ENCODE data around the gene HIF3A. TPM values are rescaled to one million over a fixed set of nuclear protein-coding genes. Genes with fewer than 3 reads are reported as not detected.

The HIF3A gene
- total RNA-seq, 2 experiments from 2014 or later, result not detected

GRCh38 chr19:46392837-46393236 lies 96.0 kb downstream of the HIF3A start:
- no peak for TF ChIP-seq CTCF (IDR thresholded peaks at IDR 0.05)
- no peak for DNase-seq
- peaks cover 27% of the 10 kb centered on the region for H3K36me3 Mint-ChIP-seq (ENCODE audit: low read depth)
- intact Hi-C loops (cut with micrococcal nuclease), result no loop called here
- H3K4me1 Mint-ChIP-seq (ENCODE audit: low read depth), result peaks cover 8% of the 10 kb centered on the region
- CTCF ChIA-PET, result interaction anchor here (1.1 kb wide), 1 partner anchor 94 kb away, joined by 3 read pairs; no protein-coding TSS in a partner anchor
- POLR2A ChIA-PET, result interaction anchor here (1.2 kb wide), 1 partner anchor 122 kb away, joined by 3 read pairs; no protein-coding TSS in a partner anchor
- H3K9me3 Mint-ChIP-seq, result no peaks in the 10 kb centered on the region
- peaks cover 4% of the 10 kb centered on the region for H3K27me3 Mint-ChIP-seq
- ATAC-seq, result no peak
- no peak overlapping the region for H3K27ac Mint-ChIP-seq
- no peak overlapping the region for H3K4me3 Mint-ChIP-seq

Other genes starting within 250 kb of the HIF3A start
- not detected for gene IGFL3, start 172.4 kb upstream of the HIF3A start, total RNA-seq
- gene IGFL2, start 148.8 kb upstream of the HIF3A start, total RNA-seq, result not detected
- gene IGFL1, start 67.3 kb upstream of the HIF3A start, total RNA-seq, result not detected
- 100 to 1,000 TPM; 108 to 111 TPM for gene PPP5C, start 50.0 kb downstream of the HIF3A start, total RNA-seq
- gene CCDC8, start 116.5 kb downstream of the HIF3A start, total RNA-seq, result not detected
- not detected for gene PNMA8C, start 131.9 kb downstream of the HIF3A start, total RNA-seq
- gene PNMA8A, start 174.5 kb downstream of the HIF3A start, total RNA-seq, result not detected
- not detected for gene PNMA8B, start 198.8 kb downstream of the HIF3A start, total RNA-seq